ENCODE measurements around the gene TUBB4A.

GRCh38 chr19:6471076-6471475 lies 31.0 kb downstream of the TUBB4A start:
- TF ChIP-seq CTCF (conservative IDR thresholded peaks at IDR 0.05; ENCODE audit: low read length) (no peak), EZH2phosphoT487 (IDR thresholded peaks at IDR 0.05; ENCODE audit: borderline replicate concordance, low read depth, low read length) (no peak)
